GM19324 (cell line): ENCODE measurements around the gene ZNF335.
"Not testable (repeated sequence)": the region's sequence is repeated elsewhere in the genome, so short reads cannot be mapped to it uniquely, and the experiment has no call there.

Experiments
- ATAC-seq: cut with Tn5 transposase; IDR thresholded peaks from one replicate; pipeline ENCODE4 v1.9.1; 2021; ENCODE audit warnings: mild to moderate bottlenecking, moderate library complexity; ENCODE audit not compliant: unreplicated experiment, low FRiP score

Gene ZNF335

GRCh38 chr20:45971425-45971674 lies 653 bp downstream of the ZNF335 start:
- peak; percentile 7 for ATAC-seq

GRCh38 chr20:45970646-45971424 lies 1.2 kb downstream of the ZNF335 start:
- no peak for ATAC-seq

GRCh38 chr20:45969712-45970634 lies 2.0 kb downstream of the ZNF335 start:
- ATAC-seq = no peak

GRCh38 chr20:45968801-45969711 lies 2.9 kb downstream of the ZNF335 start:
- ATAC-seq = no peak

- ATAC-seq = no peak
These were observed 3.8 kb downstream of the ZNF335 start for GRCh38 chr20:45968081-45968671.

- no peak for ATAC-seq
These were observed 4.4 kb downstream of the ZNF335 start for GRCh38 chr20:45967551-45968080.

GRCh38 chr20:45965169-45966002 lies 6.6 kb downstream of the ZNF335 start:
- no peak for ATAC-seq

GRCh38 chr20:45964006-45964400 lies 8.0 kb downstream of the ZNF335 start:
- ATAC-seq = no peak

GRCh38 chr20:45963059-45964005 lies 8.7 kb downstream of the ZNF335 start:
- ATAC-seq = no peak

- ATAC-seq = no peak
These were observed 9.8 kb downstream of the ZNF335 start for GRCh38 chr20:45962031-45962755.

GRCh38 chr20:45959956-45960630 lies 11.9 kb downstream of the ZNF335 start:
- no peak for ATAC-seq

GRCh38 chr20:45959126-45959525 lies 12.9 kb downstream of the ZNF335 start:
- no peak for ATAC-seq

GRCh38 chr20:45958593-45958992 lies 13.4 kb downstream of the ZNF335 start:
- ATAC-seq = no peak

- ATAC-seq = no peak
These were observed 14.7 kb downstream of the ZNF335 start for GRCh38 chr20:45957021-45957941.

GRCh38 chr20:45956326-45956725 lies 15.7 kb downstream of the ZNF335 start:
- ATAC-seq = not testable (repeated sequence)

GRCh38 chr20:45953672-45954071 lies 18.3 kb downstream of the ZNF335 start:
- ATAC-seq = no peak
